H1 (cell line): ENCODE results near the gene CCDC169. TPM values are rescaled to one million over a fixed set of nuclear protein-coding genes. Genes with fewer than 3 reads are reported as not detected.

Source experiments
- CTCF ChIA-PET: fragments of 300-600 bp; sonication (Branson Sonifier 250); formaldehyde crosslinking; loops from one replicate; lab custom pipeline; 2021; ENCODE audit not compliant: partially characterized antibody; lab: Charles Lee
- POLR2A ChIA-PET: fragments of 300-600 bp; sonication (Branson Sonifier 250); formaldehyde crosslinking; loops from one replicate; lab custom pipeline; 2021; ENCODE audit warnings: inconsistent platforms; ENCODE audit not compliant: partially characterized antibody; lab: Charles Lee
- DNase-seq, 2 experiments: peaks; one replicate each; pipeline versions ENCODE4 v3.0.0 to v3.0.0-alpha.2; 2010 to 2022; ENCODE audit warnings: low spot score in 2 of 2, low read depth in 1 of 2, mixed read lengths in 1 of 2
- FAIRE-seq: peaks from 2 replicates; lab custom pipeline; 2011; peaks lifted over from hg19 to GRCh38; lab: Jason Lieb, UNC
- H2AFZ ChIP-seq: 2 replicates; pipeline ENCODE4 v1.8.1; 2012; ENCODE audit warnings: low read length, inconsistent platforms
- H2AK5ac ChIP-seq: 2 replicates; pipeline ENCODE4 v1.6.1; 2013; ENCODE audit warnings: low read depth, low read length
- H2BK120ac ChIP-seq: replicated peaks from 2 replicates; pipeline ENCODE3; 2013; ENCODE audit warnings: low read depth, low read length, inconsistent platforms
- H2BK12ac ChIP-seq: 2 replicates; pipeline ENCODE4 v1.6.1; 2013; ENCODE audit warnings: low read depth, low read length
- H2BK15ac ChIP-seq: 2 replicates; pipeline ENCODE4 v1.6.1; 2013; ENCODE audit warnings: low read length
- H2BK20ac ChIP-seq: 2 replicates; pipeline ENCODE4 v1.6.1; 2013; ENCODE audit warnings: low read length
- H2BK5ac ChIP-seq: 2 replicates; pipeline ENCODE4 v1.6.1; 2013; ENCODE audit warnings: low read depth, low read length
- H3K14ac ChIP-seq: 2 replicates; pipeline ENCODE4 v1.6.1; 2013; ENCODE audit warnings: inconsistent platforms; ENCODE audit not compliant: insufficient read length
- H3K18ac ChIP-seq: 2 replicates; pipeline ENCODE4 v1.6.1; 2013; ENCODE audit warnings: low read length; ENCODE audit errors: extremely low read depth
- H3K23ac ChIP-seq: 2 replicates; pipeline ENCODE4 v1.6.1; 2013; ENCODE audit warnings: inconsistent platforms; ENCODE audit not compliant: insufficient read length
- H3K23me2 ChIP-seq: 2 replicates; pipeline ENCODE4 v1.6.1; 2013; ENCODE audit warnings: low read depth, low read length
- H3K27ac ChIP-seq: 2 replicates; pipeline ENCODE4 v1.6.1; 2011; ENCODE audit warnings: low read depth, low read length, inconsistent platforms
- H3K27me3 ChIP-seq, 4 experiments: replicated peaks in 1 of 4; 1 replicate in 1 of 4; 2 replicates in 3 of 4; pipeline versions ENCODE4 v1.6.1 to v1.8.1; 2011 to 2013; ENCODE audit warnings: low read length in 3 of 4, mild to moderate bottlenecking in 3 of 4, inconsistent platforms in 2 of 4, mixed read lengths in 2 of 4, moderate library complexity in 1 of 4; ENCODE audit not compliant: control insufficient read depth in 3 of 4, insufficient read depth in 3 of 4; ENCODE audit errors: extremely low read depth in 1 of 4
- H3K36me3 ChIP-seq, 4 experiments: 2 replicates each; pipeline versions ENCODE4 v1.6.1 to v1.8.1; 2011 to 2013; ENCODE audit warnings: mild to moderate bottlenecking in 4 of 4, low read length in 3 of 4, moderate library complexity in 2 of 4, control low read depth in 1 of 4, inconsistent platforms in 1 of 4; ENCODE audit not compliant: insufficient read depth in 4 of 4, control insufficient read depth in 2 of 4
- H3K4ac ChIP-seq: replicated peaks from 2 replicates; pipeline ENCODE3; 2013; ENCODE audit warnings: low read length, low read depth, mixed read lengths, inconsistent platforms; ENCODE audit not compliant: insufficient read length
- H3K4me1 ChIP-seq, 4 experiments: replicated peaks in 1 of 4; 1 replicate in 1 of 4; 2 replicates in 3 of 4; pipeline versions ENCODE4 v1.6.1 to v1.8.1; 2011 to 2013; ENCODE audit warnings: low read length in 3 of 4, inconsistent platforms in 2 of 4, mixed read lengths in 1 of 4; ENCODE audit not compliant: insufficient read depth in 4 of 4, control insufficient read depth in 3 of 4
- H3K4me2 ChIP-seq, 2 experiments: 2 replicates each; pipeline versions ENCODE4 v1.6.1 to v1.8.1; 2011 to 2013; ENCODE audit warnings: low read depth in 2 of 2, low read length in 2 of 2, control low read depth in 1 of 2, inconsistent platforms in 1 of 2, mild to moderate bottlenecking in 1 of 2; ENCODE audit not compliant: insufficient read depth in 1 of 2
- H3K4me3 ChIP-seq, 4 experiments: fragments of 200-600, 300-600 bp in 1 of 4; sonication (generic), shearing (Covaris generic), sonication (Bioruptor Twin) in 1 of 4; 2 replicates each; pipeline versions ENCODE4 v1.5.1 to v1.8.1; 2011 to 2016; ENCODE audit warnings: low read length in 4 of 4, low read depth in 3 of 4, control low read depth in 2 of 4, inconsistent platforms in 2 of 4, mild to moderate bottlenecking in 2 of 4, mixed read lengths in 1 of 4, moderate library complexity in 1 of 4; ENCODE audit not compliant: insufficient read depth in 2 of 4; ENCODE audit errors: extremely low read depth in 1 of 4
- H3K56ac ChIP-seq: replicated peaks from 2 replicates; pipeline ENCODE3; 2013; ENCODE audit warnings: low read depth, mild to moderate bottlenecking, mixed read lengths, low read length, inconsistent platforms; ENCODE audit not compliant: insufficient read length
- H3K79me1 ChIP-seq: 2 replicates; pipeline ENCODE4 v1.6.1; 2013; ENCODE audit warnings: low read depth, low read length, control low read depth
- H3K79me2 ChIP-seq, 2 experiments: 2 replicates each; pipeline versions ENCODE4 v1.6.1 to v1.8.1; 2012 to 2013; ENCODE audit warnings: low read length in 2 of 2, mild to moderate bottlenecking in 2 of 2, inconsistent platforms in 1 of 2; ENCODE audit not compliant: insufficient read depth in 2 of 2, control insufficient read depth in 1 of 2
- H3K9ac ChIP-seq, 4 experiments: replicated peaks in 1 of 4; 1 replicate in 1 of 4; 2 replicates in 3 of 4; pipeline versions ENCODE4 v1.6.1 to v1.8.1; 2011 to 2013; ENCODE audit warnings: low read depth in 3 of 4, low read length in 3 of 4, control low read depth in 2 of 4, mild to moderate bottlenecking in 2 of 4, moderate library complexity in 2 of 4, inconsistent platforms in 1 of 4; ENCODE audit errors: extremely low read depth in 1 of 4
- H3K9me3 ChIP-seq, 2 experiments: 2 replicates each; pipeline versions ENCODE4 v1.6.1 to v1.8.1; 2012 to 2013; ENCODE audit warnings: mild to moderate bottlenecking in 2 of 2, moderate library complexity in 2 of 2, control low read depth in 1 of 2, inconsistent platforms in 1 of 2, low read depth in 1 of 2, low read length in 1 of 2, mixed read lengths in 1 of 2; ENCODE audit not compliant: insufficient read depth in 2 of 2
- H4K20me1 ChIP-seq, 2 experiments: replicated peaks in 1 of 2; 2 replicates each; pipeline versions ENCODE3 to v1.8.1; 2011 to 2013; ENCODE audit warnings: inconsistent platforms in 2 of 2, low read length in 2 of 2, mild to moderate bottlenecking in 1 of 2; ENCODE audit not compliant: insufficient read depth in 2 of 2, control insufficient read depth in 1 of 2
- H4K5ac ChIP-seq: 2 replicates; pipeline ENCODE4 v1.6.1; 2013; ENCODE audit warnings: low read length, low read depth, mixed read lengths, inconsistent platforms; ENCODE audit not compliant: insufficient read length
- H4K8ac ChIP-seq: 2 replicates; pipeline ENCODE4 v1.8.0; 2013; ENCODE audit warnings: mild to moderate bottlenecking, moderate library complexity, low read length, inconsistent platforms; ENCODE audit not compliant: insufficient read depth; ENCODE audit errors: extremely low read depth
- H4K91ac ChIP-seq: replicated peaks from 2 replicates; pipeline ENCODE3; 2013; ENCODE audit warnings: low read length, mixed read lengths, inconsistent platforms; ENCODE audit not compliant: insufficient read length
- CTCF ChIP-seq, 3 experiments: IDR thresholded peaks; 1 replicate in 2 of 3; 2 replicates in 1 of 3; pipeline versions ENCODE4 v1.5.1 to v1.6.1; 2011; ENCODE audit warnings: low read length in 3 of 3, mild to moderate bottlenecking in 3 of 3, inconsistent platforms in 2 of 3, low read depth in 1 of 3, moderate library complexity in 1 of 3; ENCODE audit not compliant: insufficient read depth in 1 of 3; ENCODE audit errors: control extremely low read depth in 1 of 3
- EGR1 ChIP-seq: IDR thresholded peaks from 2 replicates; pipeline ENCODE4 v1.6.1; 2011; ENCODE audit warnings: low read depth, low read length, borderline replicate concordance
- JUN ChIP-seq: IDR thresholded peaks from 2 replicates; pipeline ENCODE4 v1.6.1; 2011; ENCODE audit warnings: low read depth, mild to moderate bottlenecking, improper control_type of control experiment, low read length
- RBBP5 ChIP-seq: IDR thresholded peaks from 2 replicates; pipeline ENCODE4 v1.7.1; 2012; ENCODE audit warnings: low read depth, mild to moderate bottlenecking, inconsistent platforms, low read length, moderate library complexity, borderline replicate concordance
- RXRA ChIP-seq: IDR thresholded peaks from 2 replicates; pipeline ENCODE4 v1.6.1; 2011; ENCODE audit warnings: low read depth, mild to moderate bottlenecking, low read length, moderate library complexity; ENCODE audit not compliant: insufficient read depth
- WGBS, 2 experiments: shearing (Covaris generic) in 1 of 2; methylation state at CpG; one replicate each; pipeline versions ENCODE4 v1.1.6 to v1.1.7; 2013 to 2015; ENCODE audit warnings: low lambda C conversion rate in 2 of 2, mixed read lengths in 2 of 2, inconsistent platforms in 1 of 2, low coverage in 1 of 2, missing lambda C conversion rate in 1 of 2; ENCODE audit not compliant: insufficient replicate concordance in 2 of 2, insufficient coverage in 1 of 2, insufficient read length in 1 of 2; ENCODE audit errors: extremely low coverage in 1 of 2, missing lambda C conversion rate in 1 of 2; 5-methylcytosine and 5-hydroxymethylcytosine counted together
- polyA plus RNA-seq, 7 experiments: library from polyadenylated mRNA; depleted of rRNA in 3 of 7; stranded (reverse) in 5 of 7; unstranded in 2 of 7; fragments of >200 nt in 5 of 7; fragments of 200-250 nt in 2 of 7; gene quantifications; 1 replicate in 5 of 7; 2 replicates in 1 of 7; 4 replicates in 1 of 7; pipeline versions ENCODE4 v1.2.1 to v1.2.3, GENCODE V29; 2011 to 2013; ENCODE audit warnings: missing spikeins in 2 of 7, mixed read lengths in 2 of 7
- total RNA-seq: library from RNA; stranded (reverse); fragmentation: NEBNext Ultra II Directional; extraction: Animal tissue kit (Norgen Biotek cat#: 25700); gene quantifications from 2 replicates; pipeline ENCODE4 v1.2.1, GENCODE V29; 2021

The CCDC169 gene
- total and polyA plus RNA-seq, 2 of the 8 experiments (the other 6 are each of a cell fraction or from before 2014, with no cell fraction given): 7.2 to 44.0 TPM

- H2BK120ac ChIP-seq: no peak overlapping the region
- peaks cover 0 to 7% (median 4%) of the 10 kb centered on the region in 4 experiments; a peak in 5 of 7 replicates for H3K4me1 ChIP-seq
- ChIA-PET POLR2A (interaction anchor here (2.5 kb wide), 1 partner anchor 11 kb away, joined by 7 read pairs; no protein-coding TSS in a partner anchor), CTCF (interaction anchor here (1.0 kb wide), 1 partner anchor 28 kb away, joined by 3 read pairs; no protein-coding TSS in a partner anchor)
- 88% methylated on average over 7 of the region's 7 CpGs; no CpG with 5 or more reads in 1 of the 2 experiments for WGBS, 2 experiments
- H4K20me1 ChIP-seq: no peaks in the 10 kb centered on the region
- no peak overlapping the region for H2AK5ac ChIP-seq
- no peak overlapping the region for H4K91ac ChIP-seq
- FAIRE-seq: no peak
- no peaks in the 10 kb centered on the region; a peak in 1 of 4 replicates for H3K9me3 ChIP-seq
- H3K4me2 ChIP-seq: no peak overlapping the region
- no peaks in the 10 kb centered on the region for H3K27me3 ChIP-seq
- no peak overlapping the region for H2BK15ac ChIP-seq
- H3K27ac ChIP-seq: no peak overlapping the region
- no peak overlapping the region for H3K18ac ChIP-seq
- H3K14ac ChIP-seq: no peak overlapping the region
- H2BK12ac ChIP-seq: no peak overlapping the region
- peaks cover 0 to 49% (median 18%) of the 10 kb centered on the region in 4 experiments; a peak in 6 of 8 replicates for H3K36me3 ChIP-seq
- H2BK20ac ChIP-seq: no peak overlapping the region
- H4K5ac ChIP-seq: no peak overlapping the region
- no peak overlapping the region for H3K9ac ChIP-seq
- TF ChIP-seq JUN (no peak), RXRA (no peak), CTCF (IDR thresholded peaks at IDR 0.05; ENCODE audit: control extremely low read depth in 1 of 3, insufficient read depth in 1 of 3, low read depth in 1 of 3, low read length in 3 of 3) (no peak), EGR1 (no peak), RBBP5 (no peak)
- H3K79me1 ChIP-seq: no peaks in the 10 kb centered on the region
- no peak overlapping the region for H2AFZ ChIP-seq
- DNase-seq: no peak
- H3K79me2 ChIP-seq: no peaks in the 10 kb centered on the region
- H3K4me3 ChIP-seq: no peak overlapping the region
- no peak overlapping the region for H3K4ac ChIP-seq
- H2BK5ac ChIP-seq: no peak overlapping the region
- no peaks in the 10 kb centered on the region for H3K23me2 ChIP-seq
- no peak overlapping the region for H3K56ac ChIP-seq
- no peak overlapping the region for H4K8ac ChIP-seq
- no peak overlapping the region for H3K23ac ChIP-seq
Observed at GRCh38 chr13:36310417-36311108, 12.9 kb upstream of the CCDC169 start.
